Kidney epithelial cell (primary cell): ENCODE measurements around the gene SCN1B. TPM values are rescaled to one million over a fixed set of nuclear protein-coding genes. Genes with fewer than 3 reads are reported as not detected.

ENCODE experiments used
- DNase-seq: peaks from one replicate; pipeline ENCODE4 v3.0.0-alpha.2; 2010; ENCODE audit warnings: low read depth
- H3K27me3 ChIP-seq: 2 replicates; pipeline ENCODE4 v1.6.0; 2011; ENCODE audit warnings: low read length; ENCODE audit not compliant: control insufficient read depth, insufficient read depth
- H3K36me3 ChIP-seq: 2 replicates; pipeline ENCODE4 v1.5.1; 2011; ENCODE audit warnings: low read length; ENCODE audit not compliant: control insufficient read depth, insufficient read depth
- H3K4me3 ChIP-seq: 2 replicates; pipeline ENCODE4 v1.5.1; 2011; ENCODE audit warnings: low read depth, mild to moderate bottlenecking, control low read depth, low read length
- total RNA-seq: library from RNA; depleted of rRNA; stranded (reverse); fragments of >200 nt; gene quantifications from 2 replicates; pipeline ENCODE4 v1.2.3, GENCODE V29; 2015
- TF ChIP-seq, protein P1 (sequence below): IDR thresholded peaks from 2 replicates; pipeline ENCODE4 v1.5.1; 2011; ENCODE audit warnings: mild to moderate bottlenecking, moderate library complexity, low read length, control low read depth, inconsistent platforms; ENCODE audit not compliant: insufficient read depth, poor library complexity, severe bottlenecking

The SCN1B gene
- total RNA-seq, 1 donor from 2014 or later, result 1.8 TPM

GRCh38 chr19:35033067-35034004, 3.1 kb downstream of the SCN1B start:
- H3K36me3 ChIP-seq, result no peaks in the 10 kb centered on the region
- H3K4me3 ChIP-seq, result no peak overlapping the region
- TF ChIP-seq, protein P1, sequence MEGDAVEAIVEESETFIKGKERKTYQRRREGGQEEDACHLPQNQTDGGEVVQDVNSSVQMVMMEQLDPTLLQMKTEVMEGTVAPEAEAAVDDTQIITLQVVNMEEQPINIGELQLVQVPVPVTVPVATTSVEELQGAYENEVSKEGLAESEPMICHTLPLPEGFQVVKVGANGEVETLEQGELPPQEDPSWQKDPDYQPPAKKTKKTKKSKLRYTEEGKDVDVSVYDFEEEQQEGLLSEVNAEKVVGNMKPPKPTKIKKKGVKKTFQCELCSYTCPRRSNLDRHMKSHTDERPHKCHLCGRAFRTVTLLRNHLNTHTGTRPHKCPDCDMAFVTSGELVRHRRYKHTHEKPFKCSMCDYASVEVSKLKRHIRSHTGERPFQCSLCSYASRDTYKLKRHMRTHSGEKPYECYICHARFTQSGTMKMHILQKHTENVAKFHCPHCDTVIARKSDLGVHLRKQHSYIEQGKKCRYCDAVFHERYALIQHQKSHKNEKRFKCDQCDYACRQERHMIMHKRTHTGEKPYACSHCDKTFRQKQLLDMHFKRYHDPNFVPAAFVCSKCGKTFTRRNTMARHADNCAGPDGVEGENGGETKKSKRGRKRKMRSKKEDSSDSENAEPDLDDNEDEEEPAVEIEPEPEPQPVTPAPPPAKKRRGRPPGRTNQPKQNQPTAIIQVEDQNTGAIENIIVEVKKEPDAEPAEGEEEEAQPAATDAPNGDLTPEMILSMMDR, result no peak
- no peak for DNase-seq
- H3K27me3 ChIP-seq, result peaks cover 6% of the 10 kb centered on the region

GRCh38 chr19:35034005-35034502, 3.8 kb downstream of the SCN1B start:
- no peak overlapping the region for H3K4me3 ChIP-seq
- TF ChIP-seq, protein P1, result no peak
- DNase-seq, result no peak
- H3K27me3 ChIP-seq, result peaks cover 6% of the 10 kb centered on the region
- H3K36me3 ChIP-seq, result no peaks in the 10 kb centered on the region

DNA sequence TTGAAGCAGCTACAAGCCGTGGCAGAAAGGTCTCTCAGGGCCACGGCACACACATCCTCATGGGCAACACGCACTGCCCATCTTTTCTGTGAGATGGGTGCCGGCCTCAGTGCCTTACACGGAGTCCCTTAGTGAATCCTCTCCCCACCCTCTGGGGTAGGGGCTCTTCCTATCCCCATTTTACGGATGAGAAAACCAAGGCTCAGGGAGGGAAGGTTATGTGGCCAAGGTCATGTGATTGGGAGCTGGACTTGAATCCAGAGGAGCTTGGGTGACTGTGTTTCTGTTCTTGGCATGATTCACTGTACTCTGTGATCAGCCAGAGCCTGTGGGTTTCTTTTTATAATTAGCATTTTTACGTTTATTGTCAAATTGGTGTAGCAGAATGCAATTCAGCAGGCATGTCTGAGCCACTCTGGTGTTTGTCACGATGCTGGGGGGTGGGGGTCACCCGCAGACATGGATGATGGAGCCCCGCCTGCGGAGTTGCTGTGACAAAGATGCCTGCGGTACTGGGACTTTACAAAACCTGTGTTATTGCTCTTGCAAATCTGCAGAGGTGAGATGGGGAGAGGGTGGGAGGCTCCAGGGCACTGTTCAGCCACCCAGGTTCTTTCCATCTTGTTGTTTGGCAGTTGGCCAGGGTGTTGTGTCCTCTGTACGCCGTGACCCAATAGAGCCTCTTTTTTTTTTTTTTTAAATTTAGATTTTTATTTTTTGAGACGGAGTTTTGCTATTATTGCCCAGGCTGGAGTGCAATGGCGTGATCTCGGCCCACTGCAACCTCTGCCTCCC, 4.5 kb downstream of the SCN1B start:
- H3K36me3 ChIP-seq, result no peaks in the 10 kb centered on the region
- TF ChIP-seq, protein P1, result no peak
- DNase-seq, result no peak
- H3K4me3 ChIP-seq, result no peak overlapping the region
- H3K27me3 ChIP-seq, result peaks cover 10% of the 10 kb centered on the region

- TF ChIP-seq, protein P1, result no peak
- no peaks in the 10 kb centered on the region for H3K36me3 ChIP-seq
- H3K4me3 ChIP-seq, result no peak overlapping the region
- peaks cover 19% of the 10 kb centered on the region for H3K27me3 ChIP-seq
- DNase-seq, result no peak
Measured at GRCh38 chr19:35037716-35038622, 7.7 kb downstream of the SCN1B start.

DNA sequence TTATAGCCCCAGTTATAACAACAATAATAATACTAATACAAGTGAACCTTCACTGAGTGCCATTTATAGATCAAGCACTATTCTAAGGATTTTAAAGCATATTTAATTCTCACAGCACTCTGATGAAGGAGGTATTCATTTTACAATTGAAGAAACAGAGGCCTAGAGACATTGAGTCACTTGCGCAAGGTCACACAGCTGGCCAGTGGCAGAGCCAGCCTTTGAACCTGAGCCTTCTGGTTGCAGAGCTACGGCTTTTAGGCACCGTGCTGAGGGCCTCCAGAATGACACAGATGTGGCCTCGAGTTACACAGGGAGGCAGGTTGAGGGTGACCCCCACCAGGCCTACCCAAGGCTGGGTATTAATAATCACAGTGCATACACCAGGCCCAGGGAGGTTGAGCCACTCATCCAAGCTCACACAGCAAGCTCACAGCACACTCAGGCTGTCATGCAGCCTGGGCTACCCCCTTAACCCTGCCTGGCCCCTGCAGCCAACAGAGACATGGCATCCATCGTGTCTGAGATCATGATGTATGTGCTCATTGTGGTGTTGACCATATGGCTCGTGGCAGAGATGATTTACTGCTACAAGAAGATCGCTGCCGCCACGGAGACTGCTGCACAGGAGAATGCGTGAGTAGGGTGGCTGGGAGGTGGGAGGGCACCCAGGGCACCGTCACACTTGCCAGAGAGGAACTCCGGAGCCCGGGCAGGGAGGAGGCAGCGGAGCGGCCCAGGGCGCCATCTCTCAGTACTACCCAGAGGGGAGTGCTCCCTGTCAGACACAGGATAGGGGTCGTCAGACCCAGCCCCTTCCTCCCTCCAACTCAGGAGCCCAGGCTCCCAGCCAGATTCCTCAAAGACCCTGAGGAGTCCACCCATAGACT, 8.6 kb downstream of the SCN1B start:
- no peak overlapping the region for H3K4me3 ChIP-seq
- TF ChIP-seq, protein P1, result no peak
- peaks cover 20% of the 10 kb centered on the region for H3K27me3 ChIP-seq
- no peaks in the 10 kb centered on the region for H3K36me3 ChIP-seq
- no peak for DNase-seq
